HepG2 (cell line): ENCODE data around the gene GATD1. TPM values are rescaled to one million over a fixed set of nuclear protein-coding genes. Genes with fewer than 3 reads are reported as not detected.

Experiments used
- AGO1 ChIP-seq: fragments of 200-400 bp; formaldehyde crosslinking; IDR thresholded peaks from 2 replicates; pipeline ENCODE4 v1.6.1; 2017; ENCODE audit warnings: mild to moderate bottlenecking, low read depth, low read length, moderate library complexity; ENCODE audit not compliant: poor library complexity, severe bottlenecking
- DRAP1 ChIP-seq: IDR thresholded peaks from 2 replicates; pipeline ENCODE4 v1.6.1; 2016; ENCODE audit warnings: missing genetic modification reagents, missing compliant biosample characterization
- E2F2 ChIP-seq: sonication (generic); formaldehyde crosslinking; IDR thresholded peaks from 2 replicates; pipeline ENCODE4 v1.4.0; 2020; ENCODE audit warnings: missing genetic modification reagents, borderline replicate concordance
- ETV6 ChIP-seq: sonication (generic); formaldehyde crosslinking; conservative IDR thresholded peaks from 2 replicates; pipeline ENCODE4 v1.4.0; 2020; ENCODE audit warnings: missing genetic modification reagents
- FLYWCH1 ChIP-seq: sonication (generic); formaldehyde crosslinking; IDR thresholded peaks from 2 replicates; pipeline ENCODE4 v1.8.1; 2023; ENCODE audit warnings: mild to moderate bottlenecking, missing genetic modification reagents
- HINFP ChIP-seq: sonication (generic); formaldehyde crosslinking; IDR thresholded peaks from 2 replicates; pipeline ENCODE4 v1.4.0; 2020; ENCODE audit warnings: low read depth, mild to moderate bottlenecking, missing genetic modification reagents
- HNRNPLL ChIP-seq: fragments of 200-400 bp; formaldehyde crosslinking; IDR thresholded peaks from 2 replicates; pipeline ENCODE4 v1.6.1; 2017; ENCODE audit warnings: mild to moderate bottlenecking, low read depth, low read length; ENCODE audit not compliant: poor library complexity, severe bottlenecking
- IRX3 ChIP-seq: sonication (generic); formaldehyde crosslinking; IDR thresholded peaks from 2 replicates; pipeline ENCODE4 v1.8.1; 2023; ENCODE audit warnings: mild to moderate bottlenecking, low read depth, missing genetic modification reagents, borderline replicate concordance
- PBX3 ChIP-seq: sonication (generic); formaldehyde crosslinking; IDR thresholded peaks from 2 replicates; pipeline ENCODE4 v1.8.1; 2023; ENCODE audit warnings: missing genetic modification reagents, inconsistent platforms, borderline replicate concordance
- SPEN ChIP-seq: sonication (generic); formaldehyde crosslinking; IDR thresholded peaks from 2 replicates; pipeline ENCODE4 v1.5.1; 2020; ENCODE audit warnings: low read depth, mild to moderate bottlenecking, missing genetic modification reagents
- UBTF ChIP-seq: sonication (generic); formaldehyde crosslinking; IDR thresholded peaks from 2 replicates; pipeline ENCODE4 v1.4.0; 2020; ENCODE audit warnings: mild to moderate bottlenecking, missing genetic modification reagents
- ZBTB21 ChIP-seq: sonication (generic); formaldehyde crosslinking; IDR thresholded peaks from 2 replicates; pipeline ENCODE4 v1.4.0; 2020; ENCODE audit warnings: missing genetic modification reagents
- ZBTB33 ChIP-seq: sonication (generic); formaldehyde crosslinking; IDR thresholded peaks from 2 replicates; pipeline ENCODE4 v1.4.0; 2020; ENCODE audit warnings: missing genetic modification reagents
- ZFP1 ChIP-seq: IDR thresholded peaks from 2 replicates; pipeline ENCODE4 v1.6.1; 2016
- ZFX ChIP-seq: sonication (generic); formaldehyde crosslinking; IDR thresholded peaks from 2 replicates; pipeline ENCODE4 v1.4.0; 2020; ENCODE audit warnings: mild to moderate bottlenecking, low read depth, missing genetic modification reagents, moderate library complexity
- ZNF30 ChIP-seq: sonication (generic); formaldehyde crosslinking; IDR thresholded peaks from 2 replicates; pipeline ENCODE4 v1.5.0; 2020; ENCODE audit warnings: mild to moderate bottlenecking, missing genetic modification reagents
- ZNF569 ChIP-seq: sonication (generic); formaldehyde crosslinking; IDR thresholded peaks from 2 replicates; pipeline ENCODE4 v1.5.0; 2020; ENCODE audit warnings: mild to moderate bottlenecking, missing genetic modification reagents, moderate library complexity, borderline replicate concordance
- ZNF580 ChIP-seq: IDR thresholded peaks from 2 replicates; pipeline ENCODE4 v1.6.1; 2016; ENCODE audit warnings: low read depth, borderline replicate concordance
- ZNF772 ChIP-seq: sonication (generic); formaldehyde crosslinking; IDR thresholded peaks from 2 replicates; pipeline ENCODE4 v1.5.0; 2020; ENCODE audit warnings: mild to moderate bottlenecking, missing genetic modification reagents
- ZNF891 ChIP-seq: sonication (generic); formaldehyde crosslinking; IDR thresholded peaks from 2 replicates; pipeline ENCODE4 v1.5.0; 2020; ENCODE audit warnings: mild to moderate bottlenecking, missing genetic modification reagents
- polyA plus RNA-seq, 8 experiments: library from polyadenylated mRNA; depleted of rRNA in 3 of 8; stranded (reverse) in 7 of 8; unstranded in 1 of 8; fragments of >200 nt; fragmentation: Illumina TruSeq in 4 of 8; extraction: Trizol in 4 of 8; gene quantifications; 2 replicates each; pipeline versions ENCODE4 v1.2.1 to v1.2.3, GENCODE V29; 2011 to 2016; ENCODE audit warnings: low read depth in 4 of 8, missing spikeins in 1 of 8, mixed read lengths in 1 of 8; ENCODE audit not compliant: insufficient read depth in 1 of 8
- total RNA-seq, 5 experiments: library from RNA; depleted of rRNA; stranded (reverse); fragments of >200 nt; fragmentation: Illumina TruSeq; extraction: Trizol; gene quantifications; 2 replicates each; pipeline ENCODE4 v1.2.3, GENCODE V29; 2016; ENCODE audit warnings: low read depth in 1 of 5

Gene GATD1
- total and polyA plus RNA-seq, 2 of the 13 experiments (the other 11 are each of a cell fraction or from before 2014, with no cell fraction given): 31.3 to 60.5 TPM

GRCh38 chr11:819943-820649 is 42.8 kb upstream of the GATD1 start (continued):
- TF ChIP-seq FLYWCH1 (CRISPR knock-in tag) (no peak), ZBTB21 (CRISPR knock-in tag) (no peak), ZFP1 (CRISPR knock-in tag) (no peak), DRAP1 (CRISPR knock-in tag) (peak; percentile 68), ZNF891 (CRISPR knock-in tag) (no peak), AGO1 (peak; percentile 24), UBTF (no peak; the same call in 1 of the 2 replicates), ZNF772 (no peak; the same call in none of the 2 replicates), ZNF569 (no peak), ZNF580 (CRISPR knock-in tag) (no peak), ETV6 (no peak), HINFP (CRISPR knock-in tag) (no peak; the same call in 1 of the 2 replicates), ZNF30 (CRISPR knock-in tag) (no peak), ZBTB33 (CRISPR knock-in tag) (no peak), ZFX (CRISPR knock-in tag) (no peak), E2F2 (CRISPR knock-in tag) (no peak), HNRNPLL (peak; percentile 16), PBX3 (CRISPR knock-in tag) (0 out of 2 replicates have a peak, but pooled peaks have one; percentile 27), IRX3 (CRISPR knock-in tag) (no peak), SPEN (CRISPR knock-in tag) (no peak)
